IMR-90 (cell line): ENCODE measurements around the gene FERMT2. TPM values are rescaled to one million over a fixed set of nuclear protein-coding genes. Genes with fewer than 3 reads are reported as not detected.

ENCODE experiments used
- ATAC-seq: fragments of 200-7000 bp; cut with Tn5 transposase; 2 replicates; pipeline ENCODE4 v1.9.1; 2020; ENCODE audit warnings: low read depth, mild to moderate bottlenecking, moderate library complexity
- BruUV-seq: library from RNA; stranded (reverse); fragments of 400-500 nt; replicated peaks from 2 replicates; lab custom pipeline; 2021; lab: Mats Ljungman, UMichigan
- CTCF ChIA-PET: fragments of 300-600 bp; formaldehyde crosslinking; extraction: SDS; loops from one replicate; lab custom pipeline; 2021; ENCODE audit warnings: antibody characterized with exemption; lab: Yijun Ruan, JAX
- POLR2A ChIA-PET: fragments of 300-600 bp; sonication (Branson Sonifier 250); formaldehyde crosslinking; loops from one replicate; lab custom pipeline; 2022; ENCODE audit warnings: antibody characterized with exemption; ENCODE audit not compliant: unreplicated experiment; lab: Charles Lee
- DNase-seq: peaks from one replicate; pipeline ENCODE4 v3.0.0; 2013
- H2AFZ ChIP-seq: replicated peaks from 2 replicates; pipeline ENCODE3; 2013; ENCODE audit warnings: low read length, mild to moderate bottlenecking; ENCODE audit not compliant: poor library complexity
- H2AK5ac ChIP-seq: 2 replicates; pipeline ENCODE4 v1.6.1; 2013; ENCODE audit warnings: low read depth, low read length, inconsistent platforms
- H2AK9ac ChIP-seq: replicated peaks from 2 replicates; pipeline ENCODE3; 2013; ENCODE audit warnings: mild to moderate bottlenecking, low read depth, low read length, moderate library complexity; ENCODE audit not compliant: poor library complexity
- H2BK120ac ChIP-seq: 2 replicates; pipeline ENCODE4 v1.6.1; 2013; ENCODE audit warnings: low read depth, low read length, inconsistent platforms
- H2BK15ac ChIP-seq: 3 replicates; pipeline ENCODE4 v1.6.1; 2013; ENCODE audit warnings: low read depth, low read length, inconsistent platforms
- H2BK20ac ChIP-seq: 2 replicates; pipeline ENCODE4 v1.6.1; 2013; ENCODE audit warnings: low read depth, mild to moderate bottlenecking, inconsistent platforms, low read length, moderate library complexity
- H2BK5ac ChIP-seq: 2 replicates; pipeline ENCODE4 v1.6.1; 2013; ENCODE audit warnings: mild to moderate bottlenecking, low read depth, low read length, inconsistent platforms; ENCODE audit not compliant: poor library complexity, severe bottlenecking
- H3K14ac ChIP-seq: replicated peaks from 2 replicates; pipeline ENCODE4 v1.6.1; 2013; ENCODE audit warnings: low read depth, low read length, inconsistent platforms
- H3K18ac ChIP-seq: 2 replicates; pipeline ENCODE4 v1.6.1; 2013; ENCODE audit warnings: low read depth, low read length, control low read depth
- H3K23ac ChIP-seq: 2 replicates; pipeline ENCODE4 v1.6.1; 2013; ENCODE audit warnings: low read depth, low read length, inconsistent platforms
- H3K27ac ChIP-seq: 2 replicates; pipeline ENCODE4 v1.5.1; 2013; ENCODE audit warnings: mild to moderate bottlenecking, control low read depth, low read length; ENCODE audit not compliant: insufficient read depth
- H3K27me3 ChIP-seq: 2 replicates; pipeline ENCODE4 v1.6.1; 2013; ENCODE audit warnings: low read length; ENCODE audit not compliant: control insufficient read depth, insufficient read depth
- H3K36me3 ChIP-seq: 2 replicates; pipeline ENCODE4 v1.6.1; 2013; ENCODE audit warnings: low read length, mixed read lengths; ENCODE audit not compliant: control insufficient read depth, insufficient read depth
- H3K4ac ChIP-seq: 2 replicates; pipeline ENCODE4 v1.6.1; 2013; ENCODE audit warnings: low read depth, low read length, inconsistent platforms
- H3K4me1 ChIP-seq: 2 replicates; pipeline ENCODE4 v1.6.1; 2013; ENCODE audit warnings: low read length, mixed read lengths; ENCODE audit not compliant: control insufficient read depth, insufficient read depth
- H3K4me2 ChIP-seq: 2 replicates; pipeline ENCODE4 v1.6.1; 2013; ENCODE audit warnings: low read depth, mild to moderate bottlenecking, control low read depth, low read length, moderate library complexity
- H3K4me3 ChIP-seq: 2 replicates; pipeline ENCODE4 v1.5.1; 2013; ENCODE audit warnings: low read depth, mild to moderate bottlenecking, control low read depth, low read length, moderate library complexity; ENCODE audit not compliant: insufficient read depth
- H3K56ac ChIP-seq: 2 replicates; pipeline ENCODE4 v1.6.1; 2013; ENCODE audit warnings: low read length, inconsistent platforms; ENCODE audit not compliant: insufficient read depth; ENCODE audit errors: extremely low read depth
- H3K79me1 ChIP-seq, 2 experiments: 2 replicates each; pipeline ENCODE4 v1.6.1; 2013; ENCODE audit warnings: low read length in 2 of 2, inconsistent platforms in 1 of 2, low read depth in 1 of 2
- H3K9ac ChIP-seq: 2 replicates; pipeline ENCODE4 v1.6.1; 2013; ENCODE audit warnings: low read depth, low read length, control low read depth
- H3K9me1 ChIP-seq: 2 replicates; pipeline ENCODE4 v1.6.1; 2013; ENCODE audit warnings: low read length, inconsistent platforms; ENCODE audit not compliant: insufficient read depth
- H3K9me3 ChIP-seq: 2 replicates; pipeline ENCODE4 v1.6.1; 2013; ENCODE audit warnings: low read length; ENCODE audit not compliant: control insufficient read depth, insufficient read depth
- H4K20me1 ChIP-seq: 2 replicates; pipeline ENCODE4 v1.6.1; 2013; ENCODE audit warnings: low read length, inconsistent platforms; ENCODE audit not compliant: insufficient read depth
- H4K5ac ChIP-seq: 2 replicates; pipeline ENCODE4 v1.6.1; 2013; ENCODE audit warnings: mild to moderate bottlenecking, low read depth, low read length, control low read depth
- H4K8ac ChIP-seq, 2 experiments: 2 replicates each; pipeline ENCODE4 v1.6.1; 2013; ENCODE audit warnings: low read depth in 2 of 2, low read length in 2 of 2, control low read depth in 1 of 2, inconsistent platforms in 1 of 2
- H4K91ac ChIP-seq: 2 replicates; pipeline ENCODE4 v1.6.1; 2013; ENCODE audit warnings: low read depth, low read length, inconsistent platforms; ENCODE audit not compliant: insufficient read depth
- BHLHE40 ChIP-seq: fragments of 150-350 bp; IDR thresholded peaks from 2 replicates; pipeline ENCODE4 v1.6.1; 2016; ENCODE audit warnings: mild to moderate bottlenecking, low read depth, low read length
- CEBPB ChIP-seq: IDR thresholded peaks from 2 replicates; pipeline ENCODE4 v1.6.1; 2012; ENCODE audit warnings: low read depth, low read length, improper control_type of control experiment
- CHD1 ChIP-seq: IDR thresholded peaks from 2 replicates; pipeline ENCODE4 v1.6.1; 2012; ENCODE audit warnings: low read depth, low read length, improper control_type of control experiment
- FOS ChIP-seq: fragments of 150-350 bp; IDR thresholded peaks from 2 replicates; pipeline ENCODE4 v1.6.1; 2016; ENCODE audit warnings: low read depth, low read length
- MAFK ChIP-seq: IDR thresholded peaks from 2 replicates; pipeline ENCODE4 v1.6.1; 2012; ENCODE audit warnings: low read depth, low read length, improper control_type of control experiment
- MAZ ChIP-seq: IDR thresholded peaks from 2 replicates; pipeline ENCODE4 v1.6.1; 2012; ENCODE audit warnings: low read depth, mild to moderate bottlenecking, low read length, improper control_type of control experiment, moderate library complexity, borderline replicate concordance
- MXI1 ChIP-seq: IDR thresholded peaks from 2 replicates; pipeline ENCODE4 v1.6.1; 2012; ENCODE audit warnings: low read depth, mild to moderate bottlenecking, low read length, moderate library complexity, borderline replicate concordance
- NFE2L2 ChIP-seq: fragments of 150-350 bp; IDR thresholded peaks from 2 replicates; pipeline ENCODE4 v1.6.1; 2016; ENCODE audit warnings: low read depth, mild to moderate bottlenecking, low read length
- POLR2A ChIP-seq: IDR thresholded peaks from 2 replicates; pipeline ENCODE4 v1.6.1; 2012; ENCODE audit warnings: mild to moderate bottlenecking, low read depth, low read length
- RAD21 ChIP-seq: IDR thresholded peaks from 2 replicates; pipeline ENCODE4 v1.6.1; 2012; ENCODE audit warnings: low read length, improper control_type of control experiment
- RCOR1 ChIP-seq: IDR thresholded peaks from 2 replicates; pipeline ENCODE4 v1.6.1; 2012; ENCODE audit warnings: mild to moderate bottlenecking, low read length, improper control_type of control experiment; ENCODE audit not compliant: insufficient replicate concordance
- RFX5 ChIP-seq: IDR thresholded peaks from 2 replicates; pipeline ENCODE4 v1.8.0; 2012; ENCODE audit warnings: low read depth, mild to moderate bottlenecking, low read length, moderate library complexity
- SMC3 ChIP-seq: fragments of 150-350 bp; IDR thresholded peaks from 2 replicates; pipeline ENCODE4 v1.6.1; 2016; ENCODE audit warnings: low read depth, mild to moderate bottlenecking, antibody characterized with exemption, low read length, moderate library complexity
- WGBS, 2 experiments: methylation state at CpG; one replicate each; pipeline versions ENCODE4 v1.1.5 to v1.1.7; 2013; ENCODE audit warnings: missing lambda C conversion rate in 2 of 2; ENCODE audit not compliant: insufficient read length in 1 of 2; ENCODE audit errors: extremely low coverage in 2 of 2; 5-methylcytosine and 5-hydroxymethylcytosine counted together
- dilution Hi-C: fragments of 300-500 bp; cut with HindIII; formaldehyde crosslinking; loops from one replicate; pipeline ENCODE4 v1.14.3; 2018; ENCODE audit warnings: low sequenced_read_pairs; ENCODE audit not compliant: unreplicated experiment
- in situ Hi-C: fragments of 300-500 bp; cut with MboI; formaldehyde crosslinking; loops from 3 replicates; pipeline ENCODE4 v1.14.3; 2019; ENCODE audit warnings: low sequenced_read_pairs, inconsistent platforms, mixed read lengths
- intact Hi-C: fragments of 100-400 bp; cut with micrococcal nuclease; formaldehyde crosslinking; loops from 2 replicates; pipeline ENCODE4 v1.10.0; 2022
- polyA plus RNA-seq, 3 experiments: library from polyadenylated mRNA; depleted of rRNA; stranded (reverse); fragments of >200 nt; gene quantifications; 2 replicates each; pipeline ENCODE4 v1.2.3, GENCODE V29; 2012; ENCODE audit warnings: low replicate concordance in 1 of 3
- total RNA-seq: library from RNA; depleted of rRNA; stranded (reverse); fragments of >200 nt; gene quantifications from 2 replicates; pipeline ENCODE4 v1.2.3, GENCODE V29; 2012
- TF ChIP-seq, protein P1 (sequence below): fragments of 150-350 bp; IDR thresholded peaks from 2 replicates; pipeline ENCODE4 v1.6.1; 2017; ENCODE audit warnings: mild to moderate bottlenecking, antibody characterized with exemption, low read length, low read depth
- TF ChIP-seq, protein P2 (sequence below): fragments of 150-350 bp; IDR thresholded peaks from 2 replicates; pipeline ENCODE4 v1.6.1; 2016; ENCODE audit warnings: low read depth, mild to moderate bottlenecking, low read length, moderate library complexity, borderline replicate concordance
- TF ChIP-seq, protein P3 (sequence below): conservative IDR thresholded peaks from 2 replicates; pipeline ENCODE4 v1.5.1; 2012; ENCODE audit warnings: mild to moderate bottlenecking, low read depth, low read length, improper control_type of control experiment

The FERMT2 gene
- total and polyA plus RNA-seq, 2 of the 4 experiments (the other 2 are of a cell fraction), result 131 to 217 TPM

- no peak overlapping the region for H4K8ac ChIP-seq
- peak overlapping the region; percentile 41 for H2BK5ac ChIP-seq
- H3K14ac ChIP-seq, result no peak overlapping the region
- no peak overlapping the region for H2AK5ac ChIP-seq
- no peak overlapping the region for H2BK20ac ChIP-seq
- H3K23ac ChIP-seq, result no peak overlapping the region
- in situ Hi-C loops, result no loop called here
- H2BK120ac ChIP-seq, result no peak overlapping the region
- dilution Hi-C loops, result no loop called here
- H3K9me3 ChIP-seq, result no peaks in the 10 kb centered on the region
- no peak overlapping the region for H2AK9ac ChIP-seq
- no peaks in the 10 kb centered on the region for H3K27me3 ChIP-seq
- H2BK15ac ChIP-seq, result no peak overlapping the region
- peak overlapping the region; percentile 39; the same call in 1 of the 2 replicates for H3K27ac ChIP-seq
- DNase-seq (no peak), ATAC-seq (no peak)
- ChIA-PET POLR2A (no interaction called here), CTCF (no interaction called here)
- TF ChIP-seq, protein P1, sequence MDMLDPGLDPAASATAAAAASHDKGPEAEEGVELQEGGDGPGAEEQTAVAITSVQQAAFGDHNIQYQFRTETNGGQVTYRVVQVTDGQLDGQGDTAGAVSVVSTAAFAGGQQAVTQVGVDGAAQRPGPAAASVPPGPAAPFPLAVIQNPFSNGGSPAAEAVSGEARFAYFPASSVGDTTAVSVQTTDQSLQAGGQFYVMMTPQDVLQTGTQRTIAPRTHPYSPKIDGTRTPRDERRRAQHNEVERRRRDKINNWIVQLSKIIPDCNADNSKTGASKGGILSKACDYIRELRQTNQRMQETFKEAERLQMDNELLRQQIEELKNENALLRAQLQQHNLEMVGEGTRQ, result no peak
- TF ChIP-seq MXI1, result no peak
- TF ChIP-seq MAFK, result no peak
- no peak for TF ChIP-seq BHLHE40
- TF ChIP-seq RCOR1, result no peak
- no peak for TF ChIP-seq MAZ
- no peak for TF ChIP-seq RFX5
- TF ChIP-seq NFE2L2, result no peak
- TF ChIP-seq, protein P2, sequence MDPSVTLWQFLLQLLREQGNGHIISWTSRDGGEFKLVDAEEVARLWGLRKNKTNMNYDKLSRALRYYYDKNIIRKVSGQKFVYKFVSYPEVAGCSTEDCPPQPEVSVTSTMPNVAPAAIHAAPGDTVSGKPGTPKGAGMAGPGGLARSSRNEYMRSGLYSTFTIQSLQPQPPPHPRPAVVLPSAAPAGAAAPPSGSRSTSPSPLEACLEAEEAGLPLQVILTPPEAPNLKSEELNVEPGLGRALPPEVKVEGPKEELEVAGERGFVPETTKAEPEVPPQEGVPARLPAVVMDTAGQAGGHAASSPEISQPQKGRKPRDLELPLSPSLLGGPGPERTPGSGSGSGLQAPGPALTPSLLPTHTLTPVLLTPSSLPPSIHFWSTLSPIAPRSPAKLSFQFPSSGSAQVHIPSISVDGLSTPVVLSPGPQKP, result no peak
- TF ChIP-seq CHD1, result no peak
- TF ChIP-seq FOS, result no peak
- TF ChIP-seq SMC3, result no peak
- TF ChIP-seq POLR2A, result no peak
- TF ChIP-seq CEBPB, result no peak
- TF ChIP-seq, protein P3, sequence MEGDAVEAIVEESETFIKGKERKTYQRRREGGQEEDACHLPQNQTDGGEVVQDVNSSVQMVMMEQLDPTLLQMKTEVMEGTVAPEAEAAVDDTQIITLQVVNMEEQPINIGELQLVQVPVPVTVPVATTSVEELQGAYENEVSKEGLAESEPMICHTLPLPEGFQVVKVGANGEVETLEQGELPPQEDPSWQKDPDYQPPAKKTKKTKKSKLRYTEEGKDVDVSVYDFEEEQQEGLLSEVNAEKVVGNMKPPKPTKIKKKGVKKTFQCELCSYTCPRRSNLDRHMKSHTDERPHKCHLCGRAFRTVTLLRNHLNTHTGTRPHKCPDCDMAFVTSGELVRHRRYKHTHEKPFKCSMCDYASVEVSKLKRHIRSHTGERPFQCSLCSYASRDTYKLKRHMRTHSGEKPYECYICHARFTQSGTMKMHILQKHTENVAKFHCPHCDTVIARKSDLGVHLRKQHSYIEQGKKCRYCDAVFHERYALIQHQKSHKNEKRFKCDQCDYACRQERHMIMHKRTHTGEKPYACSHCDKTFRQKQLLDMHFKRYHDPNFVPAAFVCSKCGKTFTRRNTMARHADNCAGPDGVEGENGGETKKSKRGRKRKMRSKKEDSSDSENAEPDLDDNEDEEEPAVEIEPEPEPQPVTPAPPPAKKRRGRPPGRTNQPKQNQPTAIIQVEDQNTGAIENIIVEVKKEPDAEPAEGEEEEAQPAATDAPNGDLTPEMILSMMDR, result no peak
- no peak for TF ChIP-seq RAD21
- no TSS peak for BruUV-seq
- H3K4me2 ChIP-seq, result no peak overlapping the region
- H3K4me1 ChIP-seq, result peaks cover 11% of the 10 kb centered on the region
- H3K36me3 ChIP-seq, result peaks cover 48% of the 10 kb centered on the region
- peaks cover 4% of the 10 kb centered on the region; the same call in 1 of the 2 replicates for H4K20me1 ChIP-seq
- H3K18ac ChIP-seq, result no peak overlapping the region
- no CpG with 5 or more reads among the region's 1 CpG for WGBS, 2 experiments
- no peak overlapping the region for H4K5ac ChIP-seq
- H3K9ac ChIP-seq, result no peak overlapping the region
- no peak overlapping the region for H3K4me3 ChIP-seq
- intact Hi-C loops, result no loop called here
- no peak overlapping the region for H2AFZ ChIP-seq
- H3K9me1 ChIP-seq, result peaks cover 5% of the 10 kb centered on the region; the same call in 1 of the 2 replicates
- H4K91ac ChIP-seq, result no peak overlapping the region
- H3K4ac ChIP-seq, result no peak overlapping the region
- peaks cover 33 to 61% of the 10 kb centered on the region in 2 experiments for H3K79me1 ChIP-seq
- no peak overlapping the region for H3K56ac ChIP-seq
Measured at GRCh38 chr14:52874389-52874788, 76.5 kb downstream of the FERMT2 start.
